OCI-LY1 (cell line): ENCODE measurements around the gene MFF.

Experiments
- H2AFZ ChIP-seq: fragments of 200-600 bp; sonication (generic), shearing (Covaris generic); 2 replicates; pipeline ENCODE4 v1.6.0; 2014; ENCODE audit warnings: antibody characterized with exemption, mild to moderate bottlenecking, low read length
- H3F3A ChIP-seq: fragments of 200-600 bp; sonication (generic), shearing (Covaris generic); 2 replicates; pipeline ENCODE4 v1.6.0; 2014; ENCODE audit warnings: mild to moderate bottlenecking, antibody characterized with exemption, low read length, moderate library complexity; ENCODE audit not compliant: insufficient read depth
- H3K27ac ChIP-seq: fragments of 200-600 bp; sonication (generic); 2 replicates; pipeline ENCODE4 v1.5.1; 2014; ENCODE audit warnings: low read length, mixed run types, mild to moderate bottlenecking, low read depth; ENCODE audit not compliant: poor library complexity, severe bottlenecking
- H3K27me3 ChIP-seq: fragments of 200-600 bp; sonication (generic); 2 replicates; pipeline ENCODE4 v1.6.0; 2014; ENCODE audit warnings: antibody characterized with exemption, mild to moderate bottlenecking, low read length, moderate library complexity; ENCODE audit not compliant: insufficient read depth
- H3K36me3 ChIP-seq: fragments of 200-600 bp; sonication (generic); 2 replicates; pipeline ENCODE4 v1.6.1; 2014; ENCODE audit warnings: mild to moderate bottlenecking, antibody characterized with exemption, low read length, moderate library complexity, mixed read lengths; ENCODE audit not compliant: insufficient read depth
- H3K4me1 ChIP-seq: fragments of 200-600 bp; sonication (generic); 2 replicates; pipeline ENCODE4 v1.5.1; 2014; ENCODE audit warnings: mild to moderate bottlenecking, low read length, moderate library complexity; ENCODE audit not compliant: insufficient read depth, severe bottlenecking
- H3K4me2 ChIP-seq: fragments of 200-600 bp; sonication (generic), shearing (Covaris generic); 2 replicates; pipeline ENCODE4 v1.6.1; 2014; ENCODE audit warnings: low read length
- H3K4me3 ChIP-seq: fragments of 200-600 bp; sonication (generic); 2 replicates; pipeline ENCODE4 v1.5.1; 2014; ENCODE audit warnings: low read length, low read depth, mild to moderate bottlenecking, mixed read lengths; ENCODE audit not compliant: poor library complexity, severe bottlenecking
- H3K79me2 ChIP-seq: fragments of 200-600 bp; shearing (Covaris generic); 2 replicates; pipeline ENCODE4 v1.6.1; 2016; ENCODE audit warnings: mixed run types, low read length, mixed read lengths; ENCODE audit not compliant: insufficient read depth
- H3K9ac ChIP-seq: fragments of 200-600 bp; sonication (generic), shearing (Covaris generic); 2 replicates; pipeline ENCODE4 v1.6.1; 2014; ENCODE audit warnings: mild to moderate bottlenecking, low read length, mixed read lengths
- H3K9me2 ChIP-seq: fragments of 200-600 bp; sonication (generic), shearing (Covaris generic); 2 replicates; pipeline ENCODE4 v1.6.1; 2014; ENCODE audit warnings: low read depth, mild to moderate bottlenecking, low read length, mixed read lengths
- H3K9me3 ChIP-seq: fragments of 200-600 bp; shearing (Covaris generic); 2 replicates; pipeline ENCODE4 v1.6.1; 2014; ENCODE audit warnings: low read length, mixed read lengths
- H4K20me1 ChIP-seq: fragments of 200-600 bp; sonication (generic), shearing (Covaris generic); 2 replicates; pipeline ENCODE4 v1.6.0; 2016; ENCODE audit warnings: mild to moderate bottlenecking, low read length; ENCODE audit not compliant: insufficient read depth
- CTCF ChIP-seq: fragments of 200-600 bp; sonication (generic), shearing (Covaris generic); IDR thresholded peaks from 2 replicates; pipeline ENCODE4 v1.5.1; 2017; ENCODE audit warnings: mild to moderate bottlenecking, antibody characterized with exemption, low read length, moderate library complexity, mixed read lengths
- EZH2 ChIP-seq: fragments of 200-600 bp; sonication (generic), shearing (Covaris generic); IDR thresholded peaks from 2 replicates; pipeline ENCODE4 v1.8.0; 2017; ENCODE audit warnings: borderline replicate concordance, mixed run types, mild to moderate bottlenecking, antibody characterized with exemption, low read length, moderate library complexity, mixed read lengths

Gene MFF

DNA sequence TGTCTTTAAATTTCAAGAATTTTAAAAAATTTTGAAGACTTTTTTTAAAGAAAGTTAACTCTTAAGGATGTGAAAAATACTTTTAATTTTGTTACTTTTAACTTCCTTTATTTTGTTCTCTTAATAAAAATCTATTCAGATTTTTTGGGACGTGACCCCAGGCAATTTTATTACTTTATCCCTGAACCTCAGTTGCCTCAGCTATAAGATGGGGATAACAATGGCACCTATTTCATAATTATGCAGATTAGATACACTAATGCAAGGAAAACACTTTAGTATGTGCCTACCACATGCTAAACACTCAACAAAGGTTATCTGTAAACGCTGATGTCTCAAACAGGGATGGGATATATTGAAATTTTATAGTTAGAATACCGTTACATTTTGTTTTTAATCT lies 64.2 kb downstream of the MFF start:
- Histone ChIP-seq H3K9me3 (no peaks in the 10 kb centered on the region), H3K9me2 (no peaks in the 10 kb centered on the region), H4K20me1 (no peaks in the 10 kb centered on the region), H3K4me2 (no peak overlapping the region), H3K4me3 (no peak overlapping the region), H3F3A (no peaks in the 10 kb centered on the region), H3K79me2 (no peaks in the 10 kb centered on the region), H3K27ac (no peak overlapping the region), H3K27me3 (no peaks in the 10 kb centered on the region), H2AFZ (no peak overlapping the region), H3K4me1 (peaks cover 5% of the 10 kb centered on the region), H3K9ac (no peak overlapping the region), H3K36me3 (no peaks in the 10 kb centered on the region)
- TF ChIP-seq EZH2, result no peak
- TF ChIP-seq CTCF, result no peak

- Histone ChIP-seq H3K9me3 (no peaks in the 10 kb centered on the region), H3K27me3 (no peaks in the 10 kb centered on the region), H3F3A (no peaks in the 10 kb centered on the region), H3K4me3 (no peak overlapping the region), H3K9me2 (no peaks in the 10 kb centered on the region), H4K20me1 (no peaks in the 10 kb centered on the region), H3K4me2 (no peak overlapping the region), H3K4me1 (peaks cover 5% of the 10 kb centered on the region), H3K79me2 (no peaks in the 10 kb centered on the region), H3K36me3 (no peaks in the 10 kb centered on the region), H3K9ac (no peak overlapping the region), H2AFZ (no peak overlapping the region), H3K27ac (no peak overlapping the region)
- no peak for TF ChIP-seq CTCF
- TF ChIP-seq EZH2, result no peak
These were observed 64.6 kb downstream of the MFF start for GRCh38 chr2:227389661-227390060.

DNA sequence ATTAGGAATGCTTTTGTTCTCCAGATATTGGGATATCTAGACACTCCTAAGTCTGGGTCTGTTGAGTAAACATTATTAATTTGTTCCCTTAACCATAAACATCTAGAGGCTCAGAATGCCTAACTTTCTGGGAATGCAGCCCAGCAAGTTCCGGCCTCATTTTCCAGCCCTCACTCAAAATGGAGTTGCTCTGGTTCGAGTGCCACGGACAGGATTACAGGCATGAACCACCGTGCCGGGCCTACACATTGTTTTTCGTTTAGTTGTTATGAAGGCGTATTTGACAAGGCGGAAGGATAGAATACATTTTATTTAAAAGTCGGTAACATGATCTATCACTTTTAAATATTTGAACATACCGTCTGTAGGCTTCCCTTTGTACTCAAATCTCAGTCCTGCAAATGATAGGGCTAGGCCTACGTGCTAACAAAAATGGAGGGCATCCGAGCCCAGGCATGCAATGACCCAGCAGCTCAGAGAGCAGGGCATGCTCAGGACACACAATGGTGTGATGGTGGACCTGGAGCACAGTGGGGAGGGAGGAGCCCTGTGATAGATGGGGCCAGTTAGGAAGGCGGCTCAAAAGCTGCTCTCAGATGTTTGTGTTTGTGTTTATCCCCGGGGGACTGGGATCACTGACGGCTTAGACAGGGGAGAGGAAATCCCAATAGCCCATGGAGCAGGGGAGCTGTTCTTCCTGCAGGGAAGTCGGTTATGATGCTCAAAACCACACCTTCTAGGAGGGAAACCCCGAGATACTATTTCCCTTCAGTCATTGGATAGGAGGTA lies 65.6 kb downstream of the MFF start:
- no peak overlapping the region for H2AFZ ChIP-seq
- no peaks in the 10 kb centered on the region for H3K36me3 ChIP-seq

More for the DNA sequence above, 65.6 kb downstream of the MFF start:
- Histone ChIP-seq H3K9me3 (no peaks in the 10 kb centered on the region), H3K9me2 (no peaks in the 10 kb centered on the region), H4K20me1 (no peaks in the 10 kb centered on the region), H3K27me3 (no peaks in the 10 kb centered on the region), H3K4me2 (no peak overlapping the region), H3K9ac (no peak overlapping the region), H3F3A (no peaks in the 10 kb centered on the region), H3K4me3 (no peak overlapping the region), H3K4me1 (peaks cover 2% of the 10 kb centered on the region), H3K27ac (no peak overlapping the region), H3K79me2 (no peaks in the 10 kb centered on the region)
- no peak for TF ChIP-seq CTCF
- TF ChIP-seq EZH2, result no peak
